A204.1 (cell line): ENCODE measurements around the gene HEPHL1.

Experiments
- FAIRE-seq: peaks from 2 replicates; lab custom pipeline; 2012; peaks lifted over from hg19 to GRCh38; lab: Jason Lieb, UNC

The HEPHL1 gene

DNA sequence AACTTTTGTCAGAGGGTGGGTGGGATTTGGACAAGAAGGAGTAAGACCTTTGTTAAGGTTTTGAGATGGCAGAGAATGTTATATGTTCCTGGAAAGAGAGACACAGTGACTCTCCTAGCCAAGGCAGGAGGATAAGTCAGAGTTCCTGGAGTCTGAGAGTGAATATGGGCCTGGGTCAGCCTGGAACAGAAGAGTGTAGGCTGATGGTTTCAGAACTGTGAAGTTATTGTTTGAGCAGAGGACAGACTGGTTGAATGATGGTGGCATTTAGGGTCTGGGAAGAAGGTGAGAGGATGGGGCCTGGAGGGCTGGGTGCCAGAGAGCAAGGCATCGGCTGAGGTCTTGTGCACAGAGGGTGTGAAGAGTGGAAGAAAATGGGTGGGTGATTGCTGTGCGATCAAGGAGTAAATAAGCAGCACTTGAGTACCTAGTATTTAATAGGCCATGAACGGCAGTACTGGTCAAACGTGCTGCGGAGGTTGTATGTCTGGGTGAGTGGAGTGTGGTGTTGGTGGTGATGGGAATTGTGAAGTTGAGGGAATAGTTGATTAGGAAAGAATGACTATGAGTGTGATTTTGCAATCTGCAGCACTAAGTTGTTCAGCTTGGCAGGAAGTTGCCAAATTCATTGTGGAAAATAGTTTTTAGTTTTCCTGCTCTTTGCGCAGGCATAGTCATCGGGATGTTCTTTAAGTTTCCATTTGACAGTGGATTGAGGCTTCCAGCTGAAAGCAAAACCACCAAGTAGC lies 109.3 kb downstream of the HEPHL1 start:
- no peak for FAIRE-seq

DNA sequence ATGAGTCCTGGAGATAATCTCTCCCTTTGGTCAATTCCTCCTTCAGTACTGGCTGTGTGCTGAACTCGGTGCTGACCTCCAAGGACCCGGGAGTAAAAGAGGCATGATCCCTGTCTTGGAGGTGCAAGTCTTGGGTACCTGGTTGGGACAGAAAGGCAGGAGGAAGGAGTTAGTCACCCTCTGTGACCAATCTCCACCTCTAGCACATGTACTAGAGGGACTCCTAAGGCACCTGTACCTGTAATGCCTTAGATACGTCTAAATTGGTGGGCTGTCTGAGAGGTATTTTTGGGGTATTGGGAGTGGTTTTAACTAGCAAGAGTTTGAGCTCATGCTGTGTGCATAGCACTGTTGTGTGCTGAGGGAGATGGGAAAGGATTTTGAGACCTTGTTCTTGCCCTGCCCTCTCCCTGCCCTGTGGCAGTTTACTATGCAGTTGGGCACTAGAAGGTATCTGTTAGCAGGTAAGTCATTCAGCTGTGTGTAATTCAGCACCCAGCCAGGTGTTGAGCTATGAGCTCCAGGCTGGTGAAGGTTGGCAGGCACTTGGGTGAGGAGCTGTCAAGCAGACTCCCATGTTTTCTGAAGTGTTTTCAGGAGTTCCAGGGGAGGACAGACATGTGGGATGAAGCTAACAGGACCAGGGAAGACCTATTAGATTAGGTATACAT lies 110.0 kb downstream of the HEPHL1 start:
- no peak for FAIRE-seq

DNA sequence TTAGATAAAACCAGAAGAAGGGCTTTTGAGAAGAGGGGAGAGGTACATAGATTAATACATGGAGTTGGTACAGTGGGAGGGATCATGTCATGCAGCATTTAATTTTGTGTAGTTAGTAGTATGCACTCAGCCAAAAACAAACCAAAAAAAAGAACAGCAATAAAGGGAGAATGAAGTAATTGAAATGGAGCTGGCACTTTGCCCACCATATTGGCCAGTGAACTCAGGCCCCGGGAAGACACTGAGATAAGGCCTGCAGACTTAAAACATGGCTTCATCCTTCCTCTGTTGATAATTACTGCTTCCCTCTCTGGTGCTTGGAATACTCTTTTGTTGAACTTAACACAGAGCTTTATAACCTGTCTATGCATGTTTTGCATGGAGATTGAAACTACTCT lies 110.6 kb downstream of the HEPHL1 start:
- FAIRE-seq: no peak

DNA sequence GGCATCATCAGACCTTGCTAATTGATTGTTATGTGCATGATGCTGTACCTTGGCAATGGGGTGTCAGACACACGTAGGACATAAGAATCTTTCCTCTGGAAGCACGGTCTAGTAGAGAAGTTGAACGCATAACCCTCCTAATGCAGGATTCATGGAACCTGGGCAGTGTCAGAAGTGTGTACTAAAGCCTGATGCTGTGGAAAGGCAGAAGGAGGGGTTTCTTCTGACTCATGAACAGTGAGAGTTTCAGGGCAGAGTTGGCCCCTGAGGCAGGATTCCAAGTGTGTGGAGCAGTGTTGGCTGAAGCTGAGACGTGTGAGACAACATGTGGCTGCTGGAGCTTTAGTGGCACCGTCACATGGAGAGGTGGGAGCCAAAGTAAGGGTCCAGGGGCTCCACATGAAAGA lies 111.0 kb downstream of the HEPHL1 start:
- no peak for FAIRE-seq

DNA sequence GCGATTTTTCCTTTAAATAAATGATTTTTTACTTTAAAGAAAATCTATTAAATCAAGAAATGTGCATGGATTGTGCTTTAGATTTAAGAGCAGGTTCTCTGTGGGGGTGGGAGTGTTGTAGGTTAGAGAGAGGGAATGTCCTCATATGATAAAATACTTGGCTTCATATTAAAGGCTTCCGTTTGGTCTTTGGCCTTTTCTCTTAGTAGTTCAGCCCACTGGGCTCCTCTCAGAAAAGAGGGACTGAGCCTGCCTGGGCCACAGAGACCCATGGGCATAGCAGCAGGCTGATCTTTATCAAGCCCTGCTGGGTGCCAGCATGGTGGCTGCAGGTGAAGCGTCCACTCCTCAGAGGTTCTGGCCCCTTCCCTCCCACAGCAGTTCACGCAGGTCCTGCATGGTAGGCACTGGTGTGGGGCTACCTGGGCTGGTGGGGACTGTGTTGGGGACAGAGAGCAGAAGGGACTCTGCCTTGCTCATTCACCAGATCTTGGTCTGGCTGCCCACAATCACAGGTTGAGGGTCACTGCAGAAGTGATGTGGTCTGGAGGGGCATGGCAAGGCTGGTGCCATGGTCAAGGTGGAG lies 111.8 kb downstream of the HEPHL1 start:
- no peak for FAIRE-seq

DNA sequence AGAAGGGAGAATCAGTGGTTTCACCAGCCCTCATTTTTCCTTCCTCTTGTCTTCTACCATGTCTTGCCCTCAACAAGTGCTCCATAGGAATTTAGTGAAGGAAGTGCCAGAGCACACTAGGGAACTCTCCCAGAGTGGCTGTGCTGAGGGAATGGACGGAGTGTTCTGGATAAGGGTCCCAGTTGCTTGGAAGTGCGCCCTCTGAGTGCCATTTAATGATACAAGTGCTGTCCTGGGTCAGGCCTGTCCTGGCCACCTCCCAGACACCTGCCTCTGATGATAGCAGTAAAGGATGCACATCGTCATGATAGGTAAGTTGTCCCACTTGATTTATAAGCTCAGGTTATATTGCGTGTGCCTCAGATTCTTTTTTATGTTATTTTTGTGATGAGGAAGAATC lies 112.6 kb downstream of the HEPHL1 start:
- no peak for FAIRE-seq

DNA sequence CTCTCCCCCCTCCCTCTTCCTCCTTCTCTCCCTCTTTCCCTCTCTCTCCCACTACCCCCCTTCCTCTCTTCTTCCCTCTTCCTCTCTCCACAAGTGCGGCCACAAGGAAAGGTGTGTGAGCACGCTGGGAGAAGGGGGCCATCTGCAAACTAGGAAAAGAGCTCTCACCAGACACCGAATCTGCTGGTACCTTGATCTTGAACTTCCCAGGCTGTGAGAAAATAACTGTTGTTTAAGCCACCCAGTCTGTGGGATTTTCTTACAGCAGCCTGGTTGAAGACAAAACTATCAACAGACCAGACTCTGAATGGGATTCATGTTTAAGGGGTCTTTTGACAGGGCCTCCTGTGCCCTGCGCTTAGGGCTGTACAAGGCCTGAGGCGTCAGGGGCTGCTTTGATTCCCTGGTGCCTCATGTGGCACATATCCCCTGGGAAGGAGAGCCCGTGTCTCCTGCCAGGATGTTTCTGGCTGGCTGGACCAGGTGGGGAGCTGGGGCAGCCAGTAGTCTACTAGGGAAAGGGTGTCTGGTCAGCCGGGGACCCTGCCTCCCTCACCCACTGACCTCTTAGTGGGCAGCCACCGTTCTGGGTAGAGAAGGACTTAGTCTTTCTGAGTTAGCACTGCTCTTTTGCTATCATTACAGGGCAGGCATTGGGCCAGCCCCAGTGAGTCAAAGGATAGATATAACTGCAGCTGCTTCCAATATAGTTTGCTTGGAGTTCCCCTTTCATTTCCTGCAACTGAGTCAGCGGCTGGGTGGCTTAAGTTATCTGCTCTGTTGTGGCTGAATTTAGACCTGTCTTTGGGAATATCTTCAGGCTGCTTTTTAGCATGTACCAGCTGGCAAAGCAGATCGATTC lies 113.7 kb downstream of the HEPHL1 start:
- no peak for FAIRE-seq

DNA sequence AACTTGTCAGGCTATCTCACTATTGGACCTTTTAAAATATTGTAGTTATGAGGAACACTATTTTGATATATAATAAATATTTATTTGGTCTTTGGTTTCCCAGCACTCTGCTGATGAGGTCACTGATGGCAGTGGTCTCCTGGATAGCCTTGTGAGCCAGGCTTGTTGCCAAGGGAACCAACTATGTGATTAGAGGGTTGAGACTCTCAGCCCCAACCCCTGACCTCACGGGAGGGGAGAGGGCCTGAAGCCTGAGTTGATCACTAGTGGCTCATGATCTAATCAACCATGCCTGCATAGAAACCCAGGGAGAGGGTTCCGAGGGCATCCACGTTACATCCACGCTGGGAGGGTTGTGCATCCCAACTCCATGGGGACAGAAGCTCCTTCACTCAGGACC lies 118.3 kb downstream of the HEPHL1 start:
- FAIRE-seq: no peak

DNA sequence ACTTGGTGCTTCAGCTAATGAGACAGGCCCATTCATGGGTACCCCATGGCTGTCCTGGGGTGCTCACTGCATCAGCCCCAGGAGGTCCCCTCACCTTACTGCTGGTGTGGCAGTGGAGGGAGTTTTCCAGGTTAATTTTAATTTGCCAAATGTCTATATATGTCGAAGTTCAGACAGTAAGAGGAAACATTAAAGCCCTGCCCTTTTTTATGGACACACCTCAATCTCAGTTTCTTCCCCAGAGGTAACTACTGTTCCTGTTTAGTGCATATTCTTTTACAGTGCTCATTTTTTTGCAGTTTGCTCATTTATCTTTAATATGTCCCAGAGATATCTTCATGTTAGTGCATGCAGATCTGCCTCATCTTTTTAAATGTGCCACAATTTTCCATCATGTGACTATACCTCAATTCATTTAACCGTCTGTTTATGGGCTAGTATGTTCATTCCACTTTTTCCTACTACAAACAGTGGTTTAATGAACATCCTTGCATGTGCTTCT lies 119.1 kb downstream of the HEPHL1 start:
- FAIRE-seq: no peak

DNA sequence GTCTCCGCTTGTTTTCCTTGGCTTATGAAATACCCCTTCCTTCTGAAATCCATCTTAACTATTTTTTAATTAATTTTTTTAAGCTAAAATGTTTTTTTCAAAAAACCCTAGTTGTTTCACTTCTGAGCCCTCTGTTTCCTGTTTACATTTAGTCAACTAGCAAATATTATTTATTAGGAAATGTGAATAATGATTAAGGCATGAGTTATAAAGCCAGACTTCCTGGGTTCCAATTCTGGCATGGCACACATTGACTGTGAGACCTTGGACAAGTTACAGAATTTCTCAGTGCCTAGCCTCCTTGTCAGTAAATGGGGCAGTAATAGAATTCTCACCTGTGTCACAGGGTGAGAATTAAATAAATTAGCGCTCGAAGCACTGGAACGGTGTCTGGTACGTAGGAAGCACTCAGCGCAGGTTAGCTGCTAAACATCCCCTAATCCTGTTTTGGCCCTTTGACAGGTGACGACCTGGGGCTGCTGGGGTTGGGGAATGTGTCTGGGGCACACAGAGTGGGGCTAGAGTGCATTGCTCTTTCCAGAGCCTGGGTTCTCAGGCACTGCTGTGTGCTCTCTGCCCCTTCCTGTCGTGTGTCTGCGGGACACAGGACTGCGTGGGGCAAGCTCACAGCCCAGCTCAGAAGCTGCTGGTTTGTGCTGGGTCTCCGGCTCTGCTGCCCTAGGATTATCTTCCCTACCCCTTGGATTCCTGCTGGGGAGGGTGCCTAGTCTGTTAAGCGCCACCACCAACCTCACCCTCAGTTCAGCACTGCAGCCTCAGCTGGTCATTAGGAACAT lies 120.6 kb downstream of the HEPHL1 start:
- FAIRE-seq: no peak

DNA sequence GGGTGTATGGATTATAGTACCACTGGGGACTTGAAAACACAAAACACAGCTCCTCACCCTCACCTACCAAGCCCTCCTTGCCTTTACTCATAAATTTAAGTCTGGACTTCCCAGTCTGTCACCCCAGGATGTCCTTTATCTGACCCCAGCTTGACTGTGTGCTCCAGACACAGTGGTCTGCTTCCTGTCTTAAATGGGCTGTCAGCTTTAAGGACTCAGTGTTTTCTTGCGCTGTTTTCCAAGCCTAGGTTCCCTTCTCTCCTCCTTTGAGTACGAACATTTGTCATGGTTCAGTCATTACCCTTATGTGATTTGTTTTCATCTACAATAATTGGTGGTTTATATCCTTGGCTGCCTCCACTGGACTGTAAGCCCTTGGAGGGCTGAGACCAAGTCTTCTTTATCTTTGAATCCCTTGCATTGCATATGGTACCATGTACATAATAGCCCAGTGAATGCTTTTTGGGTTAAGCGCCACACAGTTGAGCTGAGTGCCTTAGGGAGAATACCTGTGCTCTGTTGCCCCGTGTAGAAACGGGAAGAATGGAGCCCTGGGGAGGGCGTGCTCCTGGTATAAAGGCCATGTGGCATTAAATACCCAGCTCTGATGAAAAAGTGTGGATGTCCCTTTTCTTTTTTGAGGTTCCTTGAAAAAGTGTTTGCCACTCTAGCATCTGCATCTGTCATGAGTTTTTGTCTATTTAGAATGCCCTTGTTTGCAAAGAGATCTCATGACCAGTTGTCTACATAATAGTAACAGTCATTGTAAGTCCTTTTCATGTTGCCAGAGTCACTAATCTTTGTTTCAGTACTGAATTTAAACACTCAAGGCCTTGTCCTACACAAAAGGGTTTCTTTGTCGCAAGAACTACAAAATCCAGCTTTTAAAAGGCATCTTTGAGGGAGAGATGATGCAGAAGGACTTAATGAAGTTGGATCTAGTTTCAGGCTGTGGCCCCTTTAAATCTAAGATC lies 121.4 kb downstream of the HEPHL1 start:
- FAIRE-seq: no peak

DNA sequence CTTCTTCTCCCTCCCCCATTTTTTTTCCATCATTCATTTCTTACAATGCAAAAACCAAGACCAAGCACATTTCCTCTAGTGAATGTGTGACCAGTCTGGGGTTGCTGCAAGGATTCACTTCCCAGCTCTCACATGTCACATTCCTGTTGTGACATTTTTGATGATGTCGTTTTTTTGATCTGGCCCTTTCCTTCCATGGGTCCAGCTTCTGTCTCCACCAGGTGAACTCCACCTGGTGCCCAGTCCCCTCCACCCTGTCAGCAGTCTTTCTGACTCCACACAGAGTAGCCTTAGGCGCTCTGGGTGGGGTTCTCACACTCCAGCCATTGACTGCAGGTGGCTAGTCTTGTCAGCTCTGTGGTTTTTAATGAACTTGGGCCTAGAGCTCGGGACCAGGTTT lies 123.1 kb downstream of the HEPHL1 start:
- no peak for FAIRE-seq

DNA sequence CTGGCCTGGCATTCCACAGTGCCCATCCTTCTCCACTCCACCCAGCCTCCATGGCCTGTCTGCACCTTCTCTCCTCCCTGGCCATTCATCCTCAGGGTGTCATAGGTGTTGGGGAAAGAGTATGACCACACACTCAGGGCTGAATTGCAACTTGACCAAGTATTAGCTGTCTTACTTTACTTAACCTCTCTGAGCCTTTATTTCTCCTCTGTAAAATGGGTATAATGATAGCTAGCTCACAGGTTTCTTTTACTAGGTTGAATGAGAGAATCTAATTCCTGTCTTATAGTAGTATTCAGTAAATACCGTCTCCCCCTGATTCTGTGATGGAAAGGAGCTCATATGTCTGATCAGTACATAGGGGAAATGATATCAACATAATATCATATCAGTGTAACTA lies 123.5 kb downstream of the HEPHL1 start:
- no peak for FAIRE-seq

DNA sequence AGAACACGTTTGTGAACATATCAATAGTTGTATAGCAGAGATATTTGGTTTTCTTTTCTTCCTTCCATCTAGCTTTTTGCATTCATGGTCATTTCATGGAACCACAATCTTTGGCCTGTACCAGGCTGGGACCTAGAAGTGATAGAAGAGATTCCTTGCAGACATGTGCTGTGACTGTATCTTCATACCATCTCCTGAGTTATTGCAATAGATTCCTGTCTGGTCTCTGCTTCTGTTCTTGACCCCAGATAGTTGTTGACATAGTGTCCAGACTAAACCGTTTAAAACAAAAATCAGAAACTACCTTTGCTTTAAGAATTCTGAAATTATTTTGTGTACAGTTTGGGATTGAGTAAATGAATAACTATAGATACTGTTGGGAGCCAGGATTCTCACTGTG lies 124.3 kb downstream of the HEPHL1 start:
- no peak for FAIRE-seq

DNA sequence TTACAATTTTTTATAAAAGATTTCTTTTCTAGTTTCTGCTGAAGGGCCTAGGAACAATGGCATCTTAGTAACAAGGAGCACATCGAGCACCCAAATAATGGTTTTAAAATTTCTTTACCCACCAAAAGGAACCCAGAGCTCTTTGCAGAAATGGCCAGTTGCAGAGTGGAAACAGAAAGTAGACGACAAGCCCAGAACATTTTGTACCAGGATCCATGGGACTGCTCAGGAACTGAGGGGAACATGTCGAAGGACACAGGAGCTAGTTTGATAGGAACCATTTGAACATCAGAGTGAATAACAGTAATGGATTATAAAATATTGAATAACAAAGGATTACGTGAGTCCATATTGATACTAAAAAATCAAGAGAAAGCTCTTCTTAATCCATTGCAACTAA lies 124.8 kb downstream of the HEPHL1 start:
- FAIRE-seq: no peak

DNA sequence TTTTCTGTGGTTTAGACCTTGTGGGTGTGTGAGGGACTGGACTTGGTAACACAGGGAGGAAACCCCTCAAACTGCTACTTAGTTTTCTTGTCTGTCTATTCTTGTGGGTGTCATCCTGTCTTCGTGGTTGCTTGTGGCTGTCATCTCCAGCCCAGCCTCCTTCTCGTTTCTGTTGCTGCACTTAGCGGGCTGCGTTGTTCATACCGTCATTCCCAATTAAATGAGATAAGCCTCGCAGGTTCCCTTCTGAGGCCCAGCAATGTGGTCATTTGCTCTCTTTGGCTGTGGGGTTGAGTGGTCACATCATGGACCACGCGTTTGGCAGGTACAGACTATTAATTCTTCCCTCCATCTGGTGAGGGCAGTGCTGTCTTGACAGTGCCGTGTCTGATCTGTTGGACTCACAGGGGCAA lies 126.3 kb downstream of the HEPHL1 start:
- no peak for FAIRE-seq

DNA sequence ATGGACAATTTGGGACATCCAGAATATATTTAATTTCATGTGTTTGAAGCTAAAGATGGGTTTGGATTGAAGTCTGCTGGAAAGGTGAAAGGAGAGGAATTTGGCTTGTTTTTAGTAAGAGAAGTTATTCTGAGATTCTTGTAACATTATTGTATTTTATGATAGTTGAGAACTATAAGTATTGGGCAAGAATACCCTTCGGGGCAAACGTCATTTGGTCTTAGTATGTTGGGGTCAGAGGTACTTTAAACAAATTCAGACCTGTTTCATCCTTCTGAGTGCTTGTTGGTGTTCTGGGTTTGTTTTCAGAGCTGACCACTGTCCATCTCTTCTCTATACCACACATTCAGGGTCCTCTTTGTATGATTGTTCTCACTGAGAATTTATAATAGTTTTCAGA lies 127.0 kb downstream of the HEPHL1 start:
- no peak for FAIRE-seq

DNA sequence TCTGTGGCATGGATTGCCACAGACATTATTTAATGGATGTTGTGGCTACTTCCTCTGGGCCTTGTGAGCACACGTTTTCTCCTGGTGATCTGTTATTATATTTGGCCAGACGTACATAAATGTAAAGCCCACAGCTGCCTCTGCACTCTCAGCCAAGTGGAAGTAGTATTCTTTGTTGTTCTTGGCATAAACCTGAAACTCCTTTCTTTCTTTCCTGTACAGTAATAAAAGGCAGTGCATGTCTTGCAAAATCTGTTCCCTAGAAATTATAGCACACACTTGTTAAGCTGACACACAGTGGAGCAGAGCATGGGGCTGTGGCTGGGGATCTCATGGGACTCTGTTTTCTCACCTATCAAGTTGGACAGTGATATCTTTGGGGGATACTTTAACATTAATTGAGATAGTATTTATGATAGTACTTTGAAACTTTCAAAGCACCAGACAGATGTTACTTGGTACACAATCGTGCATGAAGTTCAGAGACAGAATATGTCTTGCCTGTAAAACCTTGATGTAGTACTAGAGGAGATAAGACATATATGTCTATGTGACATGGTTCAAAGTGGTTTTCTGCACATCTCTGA lies 128.4 kb downstream of the HEPHL1 start:
- no peak for FAIRE-seq

DNA sequence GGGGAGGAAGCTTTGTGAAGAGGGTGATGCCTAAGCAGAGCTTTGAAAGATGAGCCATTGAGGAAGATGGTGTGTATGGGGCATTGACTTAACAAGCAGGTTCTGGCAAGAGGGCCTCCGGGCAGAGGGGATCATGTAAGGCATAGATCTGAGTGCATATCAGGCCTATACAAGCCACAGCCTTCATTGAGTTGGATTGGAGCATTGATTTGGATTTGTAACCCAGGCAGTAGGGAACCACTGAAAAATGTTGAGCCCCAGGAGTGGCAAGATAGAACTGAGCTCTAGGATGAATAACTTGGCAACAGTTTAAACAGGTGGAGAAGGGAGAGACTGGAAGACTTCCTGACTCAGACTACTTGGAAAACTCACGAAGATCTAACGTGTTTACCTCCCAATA lies 128.9 kb downstream of the HEPHL1 start:
- no peak for FAIRE-seq
